Stomach (tissue), 9 donors: ENCODE results near the gene LRRC74A. TPM values are rescaled to one million over a fixed set of nuclear protein-coding genes. Genes with fewer than 3 reads are reported as not detected.

Experiments
- DNase-seq, 2 donors: peaks; one replicate each; pipeline versions ENCODE4 v3.0.0 to v3.0.0-alpha.2; 2013 to 2019
- H3K27ac ChIP-seq, 5 donors: fragments of 200-600 bp in 4 of 5; sonication (generic) in 4 of 5; one replicate each; pipeline ENCODE4 v1.5.1; 2013 to 2019; ENCODE audit warnings: mild to moderate bottlenecking in 1 of 5, moderate library complexity in 1 of 5
- H3K27me3 ChIP-seq, 3 donors: fragments of 200-600 bp; sonication (generic); one replicate each; pipeline ENCODE4 v1.5.1; 2017 to 2019; ENCODE audit warnings: mixed run types in 1 of 3
- H3K36me3 ChIP-seq, 4 donors: fragments of 200-600 bp; sonication (generic); 1 replicate in 3 of 4; 2 replicates in 1 of 4; pipeline ENCODE4 v1.5.1; 2016 to 2019
- H3K4me1 ChIP-seq, 4 donors: fragments of 200-600 bp; sonication (generic); one replicate each; pipeline ENCODE4 v1.5.1; 2016 to 2019
- H3K4me3 ChIP-seq, 4 donors: fragments of 200-600 bp; sonication (generic) in 3 of 4; one replicate each; pipeline ENCODE4 v1.5.1; 2016 to 2019; ENCODE audit warnings: mild to moderate bottlenecking in 1 of 4
- H3K9me3 ChIP-seq, 4 donors: fragments of 200-600 bp; sonication (generic); one replicate each; pipeline ENCODE4 v1.5.1; 2016 to 2019
- EP300 ChIP-seq: sonication (generic); formaldehyde crosslinking; IDR thresholded peaks from one replicate; pipeline ENCODE4 v1.6.1; 2017; ENCODE audit warnings: antibody characterized with exemption
- POLR2A ChIP-seq, 4 donors: fragments of 450-650 bp; IDR thresholded peaks; one replicate each; pipeline ENCODE4 v1.6.1; 2016; ENCODE audit warnings: antibody characterized with exemption in 4 of 4, control low read depth in 2 of 4, mild to moderate bottlenecking in 1 of 4, moderate library complexity in 1 of 4
- POLR2AphosphoS5 ChIP-seq, 3 donors: sonication (generic); formaldehyde crosslinking; IDR thresholded peaks; one replicate each; pipeline ENCODE4 v1.6.1; 2016; ENCODE audit warnings: antibody characterized with exemption in 3 of 3
- WGBS, 5 donors: extraction: QIAGEN DNeasy Blood & Tissue Kit in 3 of 5; methylation state at CpG; one replicate each; pipeline versions ENCODE4 v1.1.5 to v1.1.7; 2013 to 2018; 5-methylcytosine and 5-hydroxymethylcytosine counted together
- intact Hi-C: fragments of 100-400 bp; cut with DNase I; formaldehyde crosslinking; loops from one replicate; pipeline ENCODE4 v1.15.1; 2023; ENCODE audit warnings: low total_unique reads
- polyA plus RNA-seq, 3 donors: library from polyadenylated mRNA; stranded (reverse); fragments of 200-250 nt; gene quantifications; one replicate each; pipeline ENCODE4 v1.2.3, GENCODE V29; 2013
- total RNA-seq, 5 donors: library from RNA; depleted of rRNA; stranded (reverse); fragments of >200 nt; gene quantifications; one replicate each; pipeline versions ENCODE4 v1.1.0 to v1.2.3, GENCODE V29; 2014 to 2016
- TF ChIP-seq, protein P1 (sequence below), 7 experiments: fragments of 450-650 bp in 4 of 7; fragments of 200-600 bp in 3 of 7; sonication (generic) in 3 of 7; IDR thresholded peaks; one replicate each; pipeline ENCODE4 v1.5.1; 2016 to 2019; ENCODE audit warnings: antibody characterized with exemption in 7 of 7, control low read depth in 2 of 7, mild to moderate bottlenecking in 1 of 7
- donor health status: healthy with polysubstance abuse.
- donor health status: Bipolar disorder and iron deficiency.
- donor health status: healthy.

The LRRC74A gene
- total and polyA plus RNA-seq, 8 donors = not detected

DNA sequence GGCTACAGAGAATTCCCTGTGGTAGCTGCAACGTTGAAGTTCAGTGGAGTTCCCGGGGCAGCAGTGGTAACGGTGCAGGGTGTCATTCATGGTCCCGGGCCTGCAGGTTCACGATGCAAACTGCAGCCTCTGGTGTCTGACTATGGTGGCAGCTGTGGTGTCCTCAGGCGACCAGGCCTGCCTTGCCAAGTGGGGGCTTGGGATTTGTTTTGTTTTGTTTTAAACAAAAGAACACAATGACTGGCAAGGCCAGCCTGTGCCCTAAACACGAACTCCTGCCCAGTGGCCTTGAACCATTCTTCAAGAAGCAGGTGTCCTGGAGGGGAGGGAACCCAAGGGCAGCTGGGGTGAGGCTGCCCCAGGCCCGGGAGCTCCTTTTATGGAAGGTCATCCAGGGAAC lies 48.5 kb downstream of the LRRC74A start:
- Histone ChIP-seq H3K4me1 (no peaks in the 10 kb centered on the region), H3K9me3 (no peaks in the 10 kb centered on the region), H3K27ac (no peak overlapping the region), H3K27me3 (peaks cover 0 to 10% (median 0%) of the 10 kb centered on the region in 3 donors), H3K4me3 (no peak overlapping the region), H3K36me3 (no peaks in the 10 kb centered on the region)
- TF ChIP-seq, protein P1, sequence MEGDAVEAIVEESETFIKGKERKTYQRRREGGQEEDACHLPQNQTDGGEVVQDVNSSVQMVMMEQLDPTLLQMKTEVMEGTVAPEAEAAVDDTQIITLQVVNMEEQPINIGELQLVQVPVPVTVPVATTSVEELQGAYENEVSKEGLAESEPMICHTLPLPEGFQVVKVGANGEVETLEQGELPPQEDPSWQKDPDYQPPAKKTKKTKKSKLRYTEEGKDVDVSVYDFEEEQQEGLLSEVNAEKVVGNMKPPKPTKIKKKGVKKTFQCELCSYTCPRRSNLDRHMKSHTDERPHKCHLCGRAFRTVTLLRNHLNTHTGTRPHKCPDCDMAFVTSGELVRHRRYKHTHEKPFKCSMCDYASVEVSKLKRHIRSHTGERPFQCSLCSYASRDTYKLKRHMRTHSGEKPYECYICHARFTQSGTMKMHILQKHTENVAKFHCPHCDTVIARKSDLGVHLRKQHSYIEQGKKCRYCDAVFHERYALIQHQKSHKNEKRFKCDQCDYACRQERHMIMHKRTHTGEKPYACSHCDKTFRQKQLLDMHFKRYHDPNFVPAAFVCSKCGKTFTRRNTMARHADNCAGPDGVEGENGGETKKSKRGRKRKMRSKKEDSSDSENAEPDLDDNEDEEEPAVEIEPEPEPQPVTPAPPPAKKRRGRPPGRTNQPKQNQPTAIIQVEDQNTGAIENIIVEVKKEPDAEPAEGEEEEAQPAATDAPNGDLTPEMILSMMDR (IDR thresholded peaks at IDR 0.05) = no peak
- TF ChIP-seq POLR2A (IDR thresholded peaks at IDR 0.05) (no peak), EP300 (no peak), POLR2AphosphoS5 (IDR thresholded peaks at IDR 0.05) (no peak)
- intact Hi-C loops = loop anchor here (5.0 to 10.0 kb wide), 2 partner anchors 193 to 440 kb away; no protein-coding TSS in a partner anchor
- WGBS, 5 donors = 77 to 83% (median 81%) methylated on average over 8 of the region's 8 CpGs
- DNase-seq = no peak

DNA sequence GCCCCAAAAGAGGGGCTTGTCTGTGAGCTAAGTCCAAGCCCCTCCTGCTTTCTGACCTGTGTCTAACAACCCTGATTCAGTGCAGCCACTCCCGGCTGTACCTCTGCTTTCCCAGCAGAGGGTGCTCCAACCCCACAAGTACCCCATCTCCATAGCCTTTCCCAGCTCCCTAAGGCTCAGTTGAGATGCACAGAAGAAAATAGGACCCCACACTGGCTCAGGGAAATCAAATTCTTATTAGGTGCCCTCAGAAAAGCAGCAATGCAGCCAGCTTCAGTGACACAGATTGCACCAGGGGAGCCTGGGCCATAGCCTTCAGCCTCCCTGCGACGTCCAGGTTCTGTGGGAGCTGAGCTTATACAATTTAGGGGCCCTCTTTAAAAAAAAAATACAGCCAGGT lies 49.9 kb downstream of the LRRC74A start:
- Histone ChIP-seq H3K27ac (no peak overlapping the region), H3K4me1 (no peaks in the 10 kb centered on the region), H3K27me3 (no peaks in the 10 kb centered on the region), H3K4me3 (no peak overlapping the region), H3K36me3 (no peaks in the 10 kb centered on the region), H3K9me3 (no peaks in the 10 kb centered on the region)
- TF ChIP-seq, protein P1 (IDR thresholded peaks at IDR 0.05) = peak in 5 of 7 experiments; percentile 83 to 97 (median 93)
- no peak for TF ChIP-seq POLR2A (IDR thresholded peaks at IDR 0.05)
- DNase-seq = peak; percentile 67 to 88
- intact Hi-C loops = loop anchor here (10.0 kb wide), 1 partner anchor 439 kb away; no protein-coding TSS in a partner anchor
- 46 to 56% (median 50%) methylated on average over 3 of the region's 3 CpGs for whole genome bisulfite sequencing, 5 donors

DNA sequence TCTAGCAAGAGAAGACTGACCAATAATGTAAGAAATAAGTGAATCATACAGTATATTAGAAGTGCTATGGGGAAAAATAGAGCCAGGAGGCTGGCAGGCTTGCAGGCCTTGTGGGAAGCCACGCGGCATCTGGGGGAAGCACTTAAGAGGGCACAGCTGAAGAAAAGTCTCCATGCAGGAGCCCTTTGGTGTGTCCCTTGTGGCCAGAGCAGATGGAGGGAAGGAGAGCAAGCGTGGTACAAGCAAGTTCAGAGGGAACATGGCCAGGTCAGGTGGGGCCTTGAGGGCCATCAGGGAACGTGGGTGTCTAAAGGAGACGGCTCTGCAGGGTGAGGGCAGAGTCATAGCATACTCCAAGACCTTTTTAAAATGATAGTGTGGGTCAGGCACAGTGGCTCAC lies 51.7 kb downstream of the LRRC74A start:
- no peaks in the 10 kb centered on the region for H3K27me3 ChIP-seq
- H3K4me3 ChIP-seq = no peak overlapping the region
- H3K36me3 ChIP-seq = no peaks in the 10 kb centered on the region
- no peaks in the 10 kb centered on the region for H3K9me3 ChIP-seq
- H3K4me1 ChIP-seq = no peaks in the 10 kb centered on the region
- H3K27ac ChIP-seq = no peak overlapping the region
- intact Hi-C loops = loop anchor here (10.0 kb wide), 1 partner anchor 437 kb away; no protein-coding TSS in a partner anchor
- WGBS, 5 donors = 78 to 86% (median 85%) methylated on average over 5 of the region's 5 CpGs
- no peak for DNase-seq
- TF ChIP-seq, protein P1 (IDR thresholded peaks at IDR 0.05) = no peak
- TF ChIP-seq POLR2A (IDR thresholded peaks at IDR 0.05) = no peak
- TF ChIP-seq POLR2AphosphoS5 (IDR thresholded peaks at IDR 0.05) = no peak
- TF ChIP-seq EP300 = no peak

DNA sequence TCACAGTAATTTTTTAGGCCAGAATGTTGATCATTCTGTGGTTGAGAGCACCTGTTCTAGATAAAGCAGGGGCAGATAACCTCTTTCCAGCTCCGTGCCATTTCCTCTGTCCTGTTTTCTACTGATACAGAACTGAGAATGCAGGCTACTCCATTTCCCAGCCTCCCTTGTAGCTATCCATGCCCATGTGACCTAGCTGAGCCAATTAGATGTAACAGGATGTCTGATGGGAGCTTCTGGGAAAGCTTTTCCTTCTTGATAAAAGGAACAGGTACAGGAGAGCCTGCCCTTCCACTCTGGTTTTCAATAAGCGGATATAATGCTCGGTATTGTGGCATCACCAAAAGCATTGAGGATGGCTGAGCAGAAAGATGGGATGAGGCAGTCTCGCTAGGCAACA lies 54.2 kb downstream of the LRRC74A start:
- H3K9me3 ChIP-seq = no peaks in the 10 kb centered on the region
- intact Hi-C loops = no loop called here
- no peaks in the 10 kb centered on the region for H3K36me3 ChIP-seq
- H3K27ac ChIP-seq = no peak overlapping the region
- TF ChIP-seq POLR2A (IDR thresholded peaks at IDR 0.05) = no peak
- no peak for TF ChIP-seq POLR2AphosphoS5 (IDR thresholded peaks at IDR 0.05)
- TF ChIP-seq, protein P1 (IDR thresholded peaks at IDR 0.05) = no peak
- TF ChIP-seq EP300 = no peak
- no peak for DNase-seq
- no peaks in the 10 kb centered on the region for H3K27me3 ChIP-seq
- H3K4me3 ChIP-seq = no peak overlapping the region
- WGBS, 5 donors = 69 to 82% (median 79%) methylated on average over 4 of the region's 4 CpGs
- H3K4me1 ChIP-seq = no peaks in the 10 kb centered on the region
